Left lung (tissue), 10 donors: ENCODE data around the gene AMN. TPM values are rescaled to one million over a fixed set of nuclear protein-coding genes. Genes with fewer than 3 reads are reported as not detected.
A peak's percentile ranks its signal among the peaks of the same experiment; 100 is the strongest.

Experiments used
- ATAC-seq: fragments of 200-7000 bp; cut with Tn5 transposase; one replicate; pipeline ENCODE4 v1.9.1; 2020; ENCODE audit warnings: moderate library complexity
- DNase-seq, 4 donors: peaks; one replicate each; pipeline ENCODE4 v3.0.0-alpha.2; 2013 to 2020
- H3K27ac ChIP-seq, 2 donors: fragments of 200-600 bp; sonication (generic) in 1 of 2; one replicate each; pipeline versions ENCODE4 v1.5.0 to v1.8.0; 2020 to 2021
- H3K27me3 ChIP-seq, 2 donors: fragments of 200-600 bp; sonication (generic) in 1 of 2; one replicate each; pipeline versions ENCODE4 v1.5.0 to v1.8.0; 2020 to 2021
- H3K36me3 ChIP-seq, 2 donors: fragments of 200-600 bp; sonication (generic) in 1 of 2; one replicate each; pipeline versions ENCODE4 v1.5.0 to v1.8.0; 2020 to 2021
- H3K4me1 ChIP-seq, 2 donors: fragments of 200-600 bp; one replicate each; pipeline ENCODE4 v1.8.0; 2021
- H3K4me3 ChIP-seq, 2 donors: fragments of 200-600 bp; sonication (generic) in 1 of 2; one replicate each; pipeline versions ENCODE4 v1.5.0 to v1.8.0; 2020 to 2021; ENCODE audit warnings: mild to moderate bottlenecking in 1 of 2
- H3K9me3 ChIP-seq, 2 donors: fragments of 200-600 bp; sonication (generic) in 1 of 2; one replicate each; pipeline versions ENCODE4 v1.5.0 to v1.8.0; 2020 to 2021
- CTCF ChIP-seq, 2 donors: fragments of 200-600 bp; sonication (generic) in 1 of 2; IDR thresholded peaks; one replicate each; pipeline versions ENCODE4 v1.5.0 to v1.8.0; 2021; ENCODE audit warnings: antibody characterized with exemption in 2 of 2
- intact Hi-C, 2 donors: fragments of 100-400 bp; cut with DNase I; formaldehyde crosslinking; loops; one replicate each; pipeline versions ENCODE4 v1.11.2 to v1.14.2; 2022
- polyA plus RNA-seq, 6 donors: library from polyadenylated mRNA; unstranded; fragments of 120-200 nt; gene quantifications; one replicate each; pipeline ENCODE4 v1.2.1, GENCODE V29; 2013; ENCODE audit not compliant: insufficient read length in 6 of 6
- total RNA-seq, 2 donors: library from RNA; stranded (reverse); fragmentation: NEBNext Ultra II Directional; extraction: Animal tissue kit (Norgen Biotek cat#: 25700); gene quantifications; one replicate each; pipeline ENCODE4 v1.2.1, GENCODE V29; 2021
- donor health status: DM: no; HTN: yes; CAD: no.
- donor health status: DM: no; HTN: no; CAD: no.

Gene AMN
- total and polyA plus RNA-seq, 8 donors = 0.30 to 23.2 (median 1.1) TPM

GRCh38 chr14:102965971-102966655 lies 43.6 kb downstream of the AMN start:
- ATAC-seq = no peak
- H3K27me3 ChIP-seq = no peaks in the 10 kb centered on the region
- peaks cover 0 to 99% of the 10 kb centered on the region in 2 donors for H3K36me3 ChIP-seq
- TF ChIP-seq CTCF (IDR thresholded peaks at IDR 0.05) = no peak
- H3K27ac ChIP-seq = no peak overlapping the region
- H3K4me3 ChIP-seq = no peak overlapping the region
- peaks cover 0 to 4% of the 10 kb centered on the region in 2 donors for H3K4me1 ChIP-seq
- H3K9me3 ChIP-seq = no peaks in the 10 kb centered on the region
- DNase-seq = no peak
- intact Hi-C loops = no loop called here

- Histone ChIP-seq H3K4me1 (peaks cover 0 to 4% of the 10 kb centered on the region in 2 donors), H3K27me3 (no peaks in the 10 kb centered on the region), H3K4me3 (no peak overlapping the region), H3K9me3 (no peaks in the 10 kb centered on the region), H3K36me3 (peaks cover 0 to 99% of the 10 kb centered on the region in 2 donors), H3K27ac (no peak overlapping the region)
- DNase-seq (peak in 1 of 4 donors; percentile 67), ATAC-seq (no peak)
- no peak for TF ChIP-seq CTCF (IDR thresholded peaks at IDR 0.05)
- intact Hi-C loops = no loop called here
Observed at GRCh38 chr14:102966681-102967505, 44.4 kb downstream of the AMN start.

- intact Hi-C loops = no loop called here
- H3K27ac ChIP-seq = no peak overlapping the region
- H3K9me3 ChIP-seq = no peaks in the 10 kb centered on the region
- peaks cover 0 to 99% of the 10 kb centered on the region in 2 donors for H3K36me3 ChIP-seq
- no peaks in the 10 kb centered on the region for H3K27me3 ChIP-seq
- H3K4me1 ChIP-seq = peaks cover 0 to 4% of the 10 kb centered on the region in 2 donors
- no peak overlapping the region for H3K4me3 ChIP-seq
- ATAC-seq = no peak
- no peak for TF ChIP-seq CTCF (IDR thresholded peaks at IDR 0.05)
- peak in 1 of 4 donors; percentile 57 for DNase-seq
Observed at GRCh38 chr14:102967506-102967795, 45.0 kb downstream of the AMN start.

- no peaks in the 10 kb centered on the region for H3K9me3 ChIP-seq
- intact Hi-C loops = no loop called here
- no peaks in the 10 kb centered on the region for H3K27me3 ChIP-seq
- TF ChIP-seq CTCF (IDR thresholded peaks at IDR 0.05) = no peak
- H3K4me3 ChIP-seq = no peak overlapping the region
- H3K4me1 ChIP-seq = peaks cover 0 to 4% of the 10 kb centered on the region in 2 donors
- DNase-seq (no peak), ATAC-seq (no peak)
- H3K36me3 ChIP-seq = peaks cover 0 to 100% of the 10 kb centered on the region in 2 donors
- no peak overlapping the region for H3K27ac ChIP-seq
Observed at GRCh38 chr14:102968306-102968705, 45.8 kb downstream of the AMN start.

GRCh38 chr14:102969060-102969791 lies 46.8 kb downstream of the AMN start:
- no peak for ATAC-seq
- Histone ChIP-seq H3K27ac (no peak overlapping the region), H3K4me3 (no peak overlapping the region), H3K9me3 (no peaks in the 10 kb centered on the region), H3K4me1 (peaks cover 0 to 4% of the 10 kb centered on the region in 2 donors), H3K27me3 (no peaks in the 10 kb centered on the region), H3K36me3 (peaks cover 0 to 98% of the 10 kb centered on the region in 2 donors)
- TF ChIP-seq CTCF (IDR thresholded peaks at IDR 0.05) = no peak
- peak in 1 of 4 donors; percentile 74 for DNase-seq
- intact Hi-C loops = no loop called here
